NCI-H82 (cell line): ENCODE measurements around the gene LPIN3.

Experiments used
- DNase-seq: peaks from one replicate; lab custom pipeline; 2025; lab: John Stamatoyannopoulos, UW

Gene LPIN3

GRCh38 chr20:41327178-41327577 is 13.4 kb upstream of the LPIN3 start:
- no peak for DNase-seq

- DNase-seq = no peak
Observed at GRCh38 chr20:41329435-41330342, 10.9 kb upstream of the LPIN3 start.

GRCh38 chr20:41330343-41330720 is 10.3 kb upstream of the LPIN3 start:
- DNase-seq = no peak

- no peak for DNase-seq
Observed at GRCh38 chr20:41330941-41331340, 9.7 kb upstream of the LPIN3 start.

GRCh38 chr20:41331731-41332130 is 8.9 kb upstream of the LPIN3 start:
- no peak for DNase-seq

- no peak for DNase-seq
Observed at GRCh38 chr20:41334036-41334435, 6.6 kb upstream of the LPIN3 start.

GRCh38 chr20:41334443-41335421 is 5.9 kb upstream of the LPIN3 start:
- no peak for DNase-seq

- DNase-seq = no peak
Observed at GRCh38 chr20:41335591-41335990, 5.0 kb upstream of the LPIN3 start.

GRCh38 chr20:41336711-41337492 is 3.7 kb upstream of the LPIN3 start:
- no peak for DNase-seq

- DNase-seq = peak; percentile 82
Observed at GRCh38 chr20:41339957-41340326, 679 bp upstream of the LPIN3 start.

- no peak for DNase-seq
Observed at GRCh38 chr20:41342474-41343464, 2.1 kb downstream of the LPIN3 start.

- DNase-seq = no peak
Observed at GRCh38 chr20:41344477-41344876, 3.9 kb downstream of the LPIN3 start.

- no peak for DNase-seq
Observed at GRCh38 chr20:41344938-41345728, 4.5 kb downstream of the LPIN3 start.

GRCh38 chr20:41345729-41346067 is 5.1 kb downstream of the LPIN3 start:
- DNase-seq = no peak

GRCh38 chr20:41347523-41348429 is 7.2 kb downstream of the LPIN3 start:
- DNase-seq = no peak

- no peak for DNase-seq
Observed at GRCh38 chr20:41348430-41349172, 8.0 kb downstream of the LPIN3 start.

- DNase-seq = no peak
Observed at GRCh38 chr20:41349266-41349665, 8.6 kb downstream of the LPIN3 start.

GRCh38 chr20:41349943-41350342 is 9.3 kb downstream of the LPIN3 start:
- no peak for DNase-seq
